ENCODE results near the gene MARVELD3.

- no peak for TF ChIP-seq CTCF (conservative IDR thresholded peaks at IDR 0.05)
- no peak for TF ChIP-seq EZH2 (IDR thresholded peaks at IDR 0.05; ENCODE audit: low read depth)
These were observed 702 bp upstream of the MARVELD3 start for GRCh38 chr16:71625113-71625850.
